HCT116 (cell line): ENCODE data around the gene ZCCHC24. TPM values are rescaled to one million over a fixed set of nuclear protein-coding genes. Genes with fewer than 3 reads are reported as not detected.

Source experiments
- ATAC-seq: fragments of 200-7000 bp; cut with Tn5 transposase; 2 replicates; pipeline ENCODE4 v1.9.1; 2020; ENCODE audit warnings: mild to moderate bottlenecking, moderate library complexity
- BruUV-seq: library from RNA; stranded (reverse); fragments of 400-500 nt; replicated peaks from 2 replicates; lab custom pipeline; 2021; lab: Mats Ljungman, UMichigan
- CTCF ChIA-PET: fragments of 300-600 bp; sonication (Branson Sonifier 250); formaldehyde crosslinking; loops from one replicate; lab custom pipeline; 2021; ENCODE audit warnings: antibody characterized with exemption; lab: Charles Lee
- POLR2A ChIA-PET: fragments of 300-600, 350-600 bp; sonication (Branson Sonifier 250); formaldehyde crosslinking; loops from one replicate; lab custom pipeline; 2021; ENCODE audit warnings: antibody characterized with exemption; lab: Charles Lee
- RAD21 ChIA-PET, 2 experiments: fragments of 300-600 bp; sonication (Branson Sonifier 250); formaldehyde crosslinking; loops; one replicate each; lab custom pipeline; 2023; ENCODE audit warnings: low total read pairs in 2 of 2; ENCODE audit not compliant: uncharacterized antibody in 2 of 2, unreplicated experiment in 2 of 2, low non-redundant PET in 1 of 2; lab: Charles Lee
- DNase-seq: peaks from one replicate; pipeline ENCODE4 v3.0.0-alpha.2; 2010; ENCODE audit warnings: low read depth, low spot score
- H2AFZ ChIP-seq: fragments of 200-600 bp; shearing (Covaris generic), sonication (generic); 2 replicates; pipeline ENCODE4 v1.6.1; 2017; ENCODE audit warnings: low read depth, mixed run types, mixed read lengths, antibody characterized with exemption, low read length; ENCODE audit not compliant: poor library complexity, severe bottlenecking
- H3K27ac ChIP-seq: 2 replicates; pipeline ENCODE4 v1.5.1; 2012; ENCODE audit warnings: low read depth, low read length
- H3K27me3 ChIP-seq: fragments of 200-600 bp; sonication (generic); 2 replicates; pipeline ENCODE4 v1.6.1; 2016; ENCODE audit warnings: mixed run types, low read length, mixed read lengths; ENCODE audit not compliant: insufficient read depth
- H3K36me3 ChIP-seq, 2 experiments: fragments of 200-500 bp in 1 of 2; fragments of 200-600 bp in 1 of 2; sonication (Bioruptor generic) in 1 of 2; sonication (generic) in 1 of 2; 2 replicates each; pipeline versions ENCODE4 v1.5.1 to v1.6.1; 2014 to 2016; ENCODE audit warnings: low read length in 2 of 2, inconsistent platforms in 1 of 2, mixed read lengths in 1 of 2, mixed run types in 1 of 2; ENCODE audit not compliant: insufficient read depth in 2 of 2, control insufficient read depth in 1 of 2
- H3K4me1 ChIP-seq, 2 experiments: fragments of 200-600 bp in 1 of 2; sonication (generic) in 1 of 2; 2 replicates each; pipeline versions ENCODE4 v1.5.1 to v1.6.1; 2012 to 2017; ENCODE audit warnings: low read length in 2 of 2, inconsistent platforms in 1 of 2, mild to moderate bottlenecking in 1 of 2, mixed read lengths in 1 of 2, mixed run types in 1 of 2, moderate library complexity in 1 of 2; ENCODE audit not compliant: insufficient read depth in 2 of 2, control insufficient read depth in 1 of 2
- H3K4me2 ChIP-seq: fragments of 200-600 bp; sonication (generic); 2 replicates; pipeline ENCODE4 v1.6.1; 2017; ENCODE audit warnings: mixed run types, low read length, mixed read lengths
- H3K4me3 ChIP-seq, 2 experiments: fragments of 200-600 bp in 1 of 2; sonication (generic) in 1 of 2; replicated peaks in 1 of 2; 2 replicates each; pipeline ENCODE4 v1.5.1; 2011 to 2016; ENCODE audit warnings: low read length in 2 of 2, control low read depth in 1 of 2, low read depth in 1 of 2, mild to moderate bottlenecking in 1 of 2, mixed read lengths in 1 of 2, mixed run types in 1 of 2
- H3K79me2 ChIP-seq: fragments of 200-600 bp; sonication (generic); 2 replicates; pipeline ENCODE4 v1.6.1; 2017; ENCODE audit warnings: mild to moderate bottlenecking, mixed run types, low read length, moderate library complexity, mixed read lengths; ENCODE audit not compliant: insufficient read depth
- H3K9ac ChIP-seq: fragments of 200-600 bp; sonication (generic); 2 replicates; pipeline ENCODE4 v1.6.1; 2016; ENCODE audit warnings: low read length, mixed read lengths
- H3K9me2 ChIP-seq: fragments of 200-600 bp; sonication (generic), shearing (Covaris generic); 2 replicates; pipeline ENCODE4 v1.6.1; 2017; ENCODE audit warnings: mixed run types, mild to moderate bottlenecking, moderate library complexity; ENCODE audit not compliant: insufficient read depth
- H3K9me3 ChIP-seq, 2 experiments: fragments of 200-500 bp in 1 of 2; fragments of 200-600 bp in 1 of 2; sonication (Bioruptor generic) in 1 of 2; sonication (generic) in 1 of 2; 2 replicates each; pipeline ENCODE4 v1.6.1; 2014 to 2017; ENCODE audit warnings: low read length in 2 of 2, mixed read lengths in 2 of 2, inconsistent platforms in 1 of 2, low read depth in 1 of 2, mild to moderate bottlenecking in 1 of 2, mixed run types in 1 of 2, moderate library complexity in 1 of 2; ENCODE audit not compliant: control insufficient read depth in 1 of 2, insufficient read depth in 1 of 2
- H4K20me1 ChIP-seq: fragments of 200-600 bp; sonication (generic), shearing (Covaris generic); 2 replicates; pipeline ENCODE4 v1.6.1; 2017; ENCODE audit warnings: mixed run types, mild to moderate bottlenecking, moderate library complexity; ENCODE audit not compliant: insufficient read depth
- ELF1 ChIP-seq: IDR thresholded peaks from 2 replicates; pipeline ENCODE4 v1.6.1; 2012; ENCODE audit warnings: low read depth, borderline replicate concordance
- EZH2 ChIP-seq: fragments of 200-600 bp; sonication (generic); IDR thresholded peaks from 2 replicates; pipeline ENCODE4 v1.6.1; 2017; ENCODE audit warnings: antibody characterized with exemption, mixed run types
- EZH2phosphoT487 ChIP-seq: fragments of 200-600 bp; IDR thresholded peaks from 2 replicates; pipeline ENCODE4 v1.6.1; 2018; ENCODE audit warnings: antibody characterized with exemption, borderline replicate concordance
- FOSL1 ChIP-seq: IDR thresholded peaks from 2 replicates; pipeline ENCODE4 v1.6.1; 2012; ENCODE audit warnings: low read depth
- POLR2A ChIP-seq: IDR thresholded peaks from 2 replicates; pipeline ENCODE4 v1.7.0; 2011; ENCODE audit warnings: borderline replicate concordance; ENCODE audit not compliant: insufficient read depth, insufficient read length; ENCODE audit errors: extremely low read depth
- POLR2AphosphoS5 ChIP-seq: IDR thresholded peaks from 2 replicates; pipeline ENCODE4 v1.6.1; 2011; ENCODE audit warnings: mild to moderate bottlenecking, low read depth, low read length, moderate library complexity
- REST ChIP-seq: IDR thresholded peaks from 2 replicates; pipeline ENCODE4 v1.6.1; 2012; ENCODE audit warnings: low read depth
- TCF7L2 ChIP-seq: IDR thresholded peaks from 2 replicates; pipeline ENCODE4 v1.7.0; 2011; ENCODE audit warnings: borderline replicate concordance, inconsistent platforms; ENCODE audit not compliant: insufficient read depth, insufficient read length; ENCODE audit errors: extremely low read depth
- ZFX ChIP-seq: fragments of 450-650 bp; IDR thresholded peaks from 2 replicates; pipeline ENCODE4 v1.6.1; 2017
- ZNF274 ChIP-seq: fragments of 200-500 bp; sonication (Bioruptor generic); IDR thresholded peaks from 2 replicates; pipeline ENCODE4 v1.6.1; 2014; ENCODE audit warnings: mild to moderate bottlenecking, low read depth, low read length, inconsistent platforms
- intact Hi-C: fragments of 100-400 bp; cut with micrococcal nuclease; formaldehyde crosslinking; loops from 2 replicates; pipeline ENCODE4 v1.10.0; 2022
- total RNA-seq: library from RNA; stranded (reverse); gene quantifications from one replicate; pipeline ENCODE4 v1.2.1, GENCODE V29; 2021; ENCODE audit not compliant: unreplicated experiment

Gene ZCCHC24
- total RNA-seq, 1 experiment from 2014 or later, result 7.0 TPM

DNA sequence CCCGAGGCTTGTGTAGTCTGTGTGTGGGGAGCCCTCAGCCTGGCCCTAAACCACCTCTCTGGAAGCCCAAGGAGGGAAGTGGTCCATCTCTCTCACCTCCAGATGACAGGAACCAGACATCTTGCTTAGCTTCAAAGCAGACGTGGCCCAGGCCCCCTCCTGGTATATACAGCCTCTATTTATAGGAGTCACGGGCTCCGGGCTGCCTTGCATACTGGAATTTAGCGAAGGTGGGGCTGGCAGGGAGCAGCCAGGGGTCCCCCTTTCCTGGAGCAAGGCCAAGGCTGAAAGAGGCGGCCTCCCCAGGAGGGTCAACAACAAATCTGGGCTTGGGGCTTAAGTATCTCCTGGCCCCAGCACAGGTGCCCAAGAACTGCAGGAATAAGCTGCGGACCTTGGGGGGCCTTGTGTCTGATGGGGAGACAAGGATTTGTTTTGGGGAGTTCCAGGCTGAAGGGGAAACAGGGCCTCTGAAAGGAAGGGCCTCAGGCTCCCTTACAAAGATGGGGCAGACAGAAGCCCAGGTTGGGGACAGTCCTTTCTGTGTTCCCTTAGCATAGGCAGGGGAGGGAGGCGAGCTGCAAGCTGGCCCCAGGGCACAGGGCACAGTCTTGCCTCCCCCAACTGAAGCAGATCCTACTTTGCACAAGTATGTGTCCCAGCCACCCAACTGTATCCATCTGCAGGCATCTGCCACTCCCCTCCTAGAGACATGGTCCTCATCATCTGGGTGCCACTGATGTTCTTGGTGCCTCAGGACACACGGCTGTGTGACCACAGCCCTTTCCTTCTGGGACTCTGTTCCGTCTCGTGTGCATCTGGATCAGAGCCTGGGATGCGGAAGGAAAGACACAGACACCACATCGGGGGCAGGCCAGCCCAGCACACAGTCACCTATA, 11.9 kb downstream of the ZCCHC24 start:
- ATAC-seq (no peak), DNase-seq (no peak)
- no peak for TF ChIP-seq ZFX
- no peak for TF ChIP-seq POLR2A
- no peak for TF ChIP-seq FOSL1
- Histone ChIP-seq H2AFZ (no peak overlapping the region), H4K20me1 (no peaks in the 10 kb centered on the region), H3K4me1 (peaks cover 0 to 23% of the 10 kb centered on the region in 2 experiments; a peak in 2 of 4 replicates), H3K9ac (no peak overlapping the region), H3K9me3 (no peaks in the 10 kb centered on the region), H3K27me3 (no peaks in the 10 kb centered on the region), H3K4me3 (no peak overlapping the region), H3K36me3 (0 out of 4 replicates have a peak, but pooled peaks cover 0 to 4% of the 10 kb centered on the region in 2 experiments), H3K79me2 (no peaks in the 10 kb centered on the region), H3K4me2 (no peak overlapping the region), H3K27ac (no peak overlapping the region), H3K9me2 (no peaks in the 10 kb centered on the region)
- intact Hi-C loops, result no loop called here
- RAD21 ChIA-PET, result no interaction called here
- CTCF ChIA-PET, result no interaction called here
- POLR2A ChIA-PET, result no interaction called here
- BruUV-seq, result no TSS peak

- no peak overlapping the region for H3K4me2 ChIP-seq
- intact Hi-C loops, result no loop called here
- H3K27ac ChIP-seq, result no peak overlapping the region
- H3K9me2 ChIP-seq, result no peaks in the 10 kb centered on the region
- ChIA-PET RAD21 (interaction anchor here in 1 of 2 experiments (0.6 kb wide), 1 partner anchor 15 kb away, joined by 3 read pairs; no protein-coding TSS in a partner anchor), CTCF (no interaction called here), POLR2A (no interaction called here)
- H3K36me3 ChIP-seq, result 0 out of 4 replicates have a peak, but pooled peaks cover 0 to 4% of the 10 kb centered on the region in 2 experiments
- no peak overlapping the region for H3K4me3 ChIP-seq
- no peaks in the 10 kb centered on the region for H3K79me2 ChIP-seq
- no peaks in the 10 kb centered on the region for H3K27me3 ChIP-seq
- ATAC-seq (no peak), DNase-seq (no peak)
- peaks cover 0 to 19% of the 10 kb centered on the region in 2 experiments; a peak in 2 of 4 replicates for H3K4me1 ChIP-seq
- H3K9ac ChIP-seq, result no peak overlapping the region
- H4K20me1 ChIP-seq, result no peaks in the 10 kb centered on the region
- no peak overlapping the region for H2AFZ ChIP-seq
- no peaks in the 10 kb centered on the region for H3K9me3 ChIP-seq
- no TSS peak for BruUV-seq
- TF ChIP-seq ZFX, result no peak
- no peak for TF ChIP-seq EZH2phosphoT487
- TF ChIP-seq TCF7L2, result no peak
- TF ChIP-seq EZH2, result no peak
- no peak for TF ChIP-seq POLR2A
- TF ChIP-seq ZNF274, result no peak
- TF ChIP-seq REST, result no peak
- no peak for TF ChIP-seq ELF1
- TF ChIP-seq POLR2AphosphoS5, result no peak
Observed at GRCh38 chr10:79431891-79432831, 13.3 kb downstream of the ZCCHC24 start.
